GM12875 (cell line): Measurements from ENCODE around the gene SYT8.
"Not testable (repeated sequence)": the region's sequence is repeated elsewhere in the genome, so short reads cannot be mapped to it uniquely, and the experiment has no call there.

ENCODE experiments used
- H3K4me3 ChIP-seq: one replicate; pipeline ENCODE4 v1.5.1; 2011; ENCODE audit warnings: low read depth, low read length, control low read depth
- TF ChIP-seq, protein P1 (sequence below): IDR thresholded peaks from 2 replicates; pipeline ENCODE4 v1.5.1; 2011; ENCODE audit warnings: low read depth, mild to moderate bottlenecking, control low read depth, inconsistent platforms, low read length, moderate library complexity, borderline replicate concordance; ENCODE audit not compliant: insufficient read depth

The SYT8 gene

DNA sequence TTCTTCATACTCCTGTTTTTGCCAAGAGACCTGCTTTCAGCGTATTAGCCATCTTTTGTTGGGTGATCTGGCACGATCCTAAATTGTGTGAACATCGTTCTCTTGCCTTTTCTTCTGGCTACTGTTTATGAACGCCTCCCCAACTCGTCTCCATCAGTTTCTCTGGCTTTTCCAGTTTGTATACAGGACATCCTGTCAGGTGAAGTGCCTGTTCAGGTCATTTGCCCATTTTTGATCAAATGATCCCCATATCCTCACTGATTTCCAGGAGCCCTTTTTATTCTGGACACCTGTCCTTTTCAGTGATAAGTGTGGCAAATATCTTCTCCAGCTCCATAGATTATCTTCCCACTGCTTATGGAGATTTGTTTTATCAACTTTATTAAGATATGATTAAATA is 22.5 kb upstream of the SYT8 start:
- H3K4me3 ChIP-seq: no peak overlapping the region
- TF ChIP-seq, protein P1, sequence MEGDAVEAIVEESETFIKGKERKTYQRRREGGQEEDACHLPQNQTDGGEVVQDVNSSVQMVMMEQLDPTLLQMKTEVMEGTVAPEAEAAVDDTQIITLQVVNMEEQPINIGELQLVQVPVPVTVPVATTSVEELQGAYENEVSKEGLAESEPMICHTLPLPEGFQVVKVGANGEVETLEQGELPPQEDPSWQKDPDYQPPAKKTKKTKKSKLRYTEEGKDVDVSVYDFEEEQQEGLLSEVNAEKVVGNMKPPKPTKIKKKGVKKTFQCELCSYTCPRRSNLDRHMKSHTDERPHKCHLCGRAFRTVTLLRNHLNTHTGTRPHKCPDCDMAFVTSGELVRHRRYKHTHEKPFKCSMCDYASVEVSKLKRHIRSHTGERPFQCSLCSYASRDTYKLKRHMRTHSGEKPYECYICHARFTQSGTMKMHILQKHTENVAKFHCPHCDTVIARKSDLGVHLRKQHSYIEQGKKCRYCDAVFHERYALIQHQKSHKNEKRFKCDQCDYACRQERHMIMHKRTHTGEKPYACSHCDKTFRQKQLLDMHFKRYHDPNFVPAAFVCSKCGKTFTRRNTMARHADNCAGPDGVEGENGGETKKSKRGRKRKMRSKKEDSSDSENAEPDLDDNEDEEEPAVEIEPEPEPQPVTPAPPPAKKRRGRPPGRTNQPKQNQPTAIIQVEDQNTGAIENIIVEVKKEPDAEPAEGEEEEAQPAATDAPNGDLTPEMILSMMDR: no peak

DNA sequence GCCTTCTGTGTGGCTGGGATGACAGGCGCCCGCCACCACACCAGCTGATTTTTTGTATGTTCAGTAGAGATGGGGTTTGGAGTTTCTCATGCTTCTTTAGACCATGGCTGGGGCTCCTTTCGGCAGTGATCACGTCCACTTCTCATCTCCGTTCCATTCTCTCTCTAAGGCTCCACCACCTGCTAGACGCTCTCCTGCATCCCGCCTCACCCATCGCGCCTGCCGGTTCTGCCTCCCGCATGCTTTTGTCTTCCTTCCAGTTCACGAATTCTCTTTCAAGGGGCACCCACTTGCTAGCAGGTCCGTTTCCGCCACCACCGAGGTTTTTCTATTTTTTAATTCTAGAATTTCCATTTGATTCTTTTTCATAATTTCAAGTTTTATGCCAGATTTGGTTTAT is 22.0 kb upstream of the SYT8 start:
- H3K4me3 ChIP-seq: no peak overlapping the region
- TF ChIP-seq, protein P1: no peak

DNA sequence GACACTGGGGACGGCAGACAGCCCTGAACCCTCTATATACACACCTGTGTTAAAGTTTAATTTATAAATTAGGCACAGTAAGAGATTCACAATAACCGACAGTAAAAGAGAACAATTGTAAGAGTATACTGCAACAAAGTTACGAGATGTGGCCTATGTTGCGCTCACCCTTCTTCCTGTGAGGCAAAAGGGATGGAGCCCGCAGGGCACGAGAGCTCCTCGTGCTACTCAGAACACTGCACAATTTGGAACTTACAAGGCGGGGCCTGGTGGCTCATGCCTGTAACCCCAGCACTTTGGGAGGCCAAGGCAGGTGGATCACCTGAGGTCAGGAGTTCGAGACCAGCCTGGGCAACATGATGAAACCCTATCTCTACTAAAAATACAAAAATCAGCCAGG is 21.4 kb upstream of the SYT8 start:
- H3K4me3 ChIP-seq: not testable (repeated sequence)

DNA sequence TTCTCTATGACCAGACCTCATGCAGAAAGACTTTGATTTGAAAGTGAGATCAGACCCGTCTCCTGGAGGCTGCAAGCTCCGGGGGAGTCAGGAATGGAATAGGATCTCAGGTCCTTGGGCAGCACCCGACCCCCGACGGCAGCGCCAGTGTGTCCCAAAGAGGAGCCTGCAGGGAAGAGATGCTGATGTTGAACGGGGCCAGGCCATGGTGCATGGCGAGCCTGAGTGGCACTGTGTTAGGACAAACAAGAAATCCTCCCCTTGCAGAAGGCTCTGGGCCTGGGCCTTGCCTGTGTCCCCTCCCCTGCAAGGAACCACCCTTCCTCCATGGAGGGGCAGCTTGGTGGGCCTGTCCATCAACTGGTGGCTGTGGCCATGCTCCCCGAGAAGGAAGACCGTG is 20.1 kb upstream of the SYT8 start:
- TF ChIP-seq, protein P1: no peak
- no peak overlapping the region for H3K4me3 ChIP-seq

DNA sequence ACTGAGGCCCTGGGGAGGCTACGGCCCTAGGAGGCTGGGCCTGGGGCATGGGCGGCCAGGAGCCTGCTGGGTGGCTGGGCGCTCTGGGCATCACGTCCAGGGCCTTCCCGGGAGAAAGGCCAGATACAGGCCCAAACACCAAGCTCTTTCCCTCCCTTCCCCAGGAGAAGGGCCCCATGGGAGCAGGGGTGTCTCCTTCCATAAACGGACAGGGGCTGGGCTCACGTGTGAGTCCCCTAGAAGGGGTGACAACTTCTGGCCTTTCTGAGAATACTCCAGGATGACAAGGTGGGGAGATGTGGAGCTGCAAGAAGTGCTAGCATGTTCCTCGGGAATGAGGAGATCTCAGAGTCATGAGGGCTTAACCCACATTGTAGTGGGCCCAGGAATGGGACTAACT is 19.5 kb upstream of the SYT8 start:
- TF ChIP-seq, protein P1: no peak

DNA sequence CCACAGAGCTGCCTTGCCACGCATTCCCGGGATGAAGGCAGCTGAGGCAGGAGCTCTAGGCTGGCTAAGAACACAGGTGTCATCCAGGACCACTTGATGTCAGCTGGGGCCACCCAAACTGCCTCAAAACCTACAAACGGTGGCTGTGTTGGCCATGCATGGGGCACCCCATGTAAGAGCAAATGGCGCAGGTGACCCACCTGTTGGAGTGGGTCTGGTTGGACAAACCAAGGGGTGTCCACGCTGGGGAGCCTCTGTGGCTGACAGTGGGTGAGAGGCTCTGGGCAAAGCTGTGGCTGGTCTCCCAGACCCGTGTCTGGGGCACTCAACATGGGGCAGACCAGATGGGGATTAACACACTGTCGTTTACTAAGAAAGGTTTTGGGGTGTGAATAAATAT is 19.0 kb upstream of the SYT8 start:
- TF ChIP-seq, protein P1: no peak
- H3K4me3 ChIP-seq: no peak overlapping the region

More for the DNA sequence above, 19.5 kb upstream of the SYT8 start:
- H3K4me3 ChIP-seq: no peak overlapping the region

DNA sequence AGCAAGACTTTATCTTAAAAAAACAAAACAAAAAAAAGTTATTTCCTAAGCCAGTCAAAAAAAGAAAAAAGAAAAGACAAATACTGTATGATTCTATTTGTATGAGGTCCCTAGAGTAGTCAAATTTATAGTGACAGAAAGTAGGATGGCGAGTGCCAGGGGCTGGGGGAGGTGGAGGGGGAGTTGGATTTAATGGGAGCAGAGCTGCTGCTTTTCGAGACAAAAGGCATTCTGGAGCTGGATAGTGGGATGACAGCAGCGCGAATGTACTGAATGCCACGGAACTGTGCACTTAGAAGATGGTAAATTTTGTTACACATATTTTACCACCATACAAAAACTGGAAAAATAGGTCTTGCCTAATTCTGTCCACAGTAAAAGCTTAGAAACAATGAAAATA is 17.8 kb upstream of the SYT8 start:
- no peak overlapping the region for H3K4me3 ChIP-seq
- TF ChIP-seq, protein P1: no peak

DNA sequence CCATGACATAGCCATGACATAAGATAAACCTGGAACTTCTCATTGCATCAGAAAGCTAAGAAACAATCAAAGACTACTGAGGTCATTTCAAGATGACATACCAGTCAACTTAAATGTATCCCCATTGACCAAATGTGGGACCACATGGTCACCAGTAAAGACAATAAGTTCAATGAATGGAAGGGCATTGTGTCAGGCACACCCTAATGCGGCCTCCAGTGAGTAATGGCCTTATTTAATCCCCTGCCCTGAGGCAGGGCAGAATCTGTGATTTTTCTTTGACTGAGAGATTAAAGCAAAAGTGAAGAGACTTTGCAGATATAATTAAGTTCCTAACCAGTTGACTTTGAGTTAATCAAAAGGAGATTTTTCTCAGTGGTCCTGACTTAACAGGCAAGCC is 17.3 kb upstream of the SYT8 start:
- no peak overlapping the region for H3K4me3 ChIP-seq
- TF ChIP-seq, protein P1: no peak
